8988T (cell line): Measurements from ENCODE around the gene SUV39H2.
"Not testable (repeated sequence)": the region's sequence is repeated elsewhere in the genome, so short reads cannot be mapped to it uniquely, and the experiment has no call there.

Experiments used
- DNase-seq: peaks from one replicate; pipeline ENCODE4 v3.0.0; 2011

The SUV39H2 gene

GRCh38 chr10:14876764-14877163, 1.9 kb upstream of the SUV39H2 start:
- DNase-seq, result no peak

GRCh38 chr10:14879124-14879927, 660 bp downstream of the SUV39H2 start:
- peak; percentile 41 for DNase-seq

- no peak for DNase-seq
Measured at GRCh38 chr10:14879928-14880193, 1.2 kb downstream of the SUV39H2 start.

GRCh38 chr10:14880229-14880628, 1.6 kb downstream of the SUV39H2 start:
- no peak for DNase-seq

- no peak for DNase-seq
Measured at GRCh38 chr10:14884082-14884481, 5.4 kb downstream of the SUV39H2 start.

- DNase-seq, result no peak
Measured at GRCh38 chr10:14889318-14889717, 10.7 kb downstream of the SUV39H2 start.

- DNase-seq, result no peak
Measured at GRCh38 chr10:14891151-14891550, 12.5 kb downstream of the SUV39H2 start.

- DNase-seq, result no peak
Measured at GRCh38 chr10:14904316-14904732, 25.7 kb downstream of the SUV39H2 start.

- DNase-seq, result no peak
Measured at GRCh38 chr10:14904864-14905263, 26.2 kb downstream of the SUV39H2 start.

GRCh38 chr10:14905890-14906289, 27.2 kb downstream of the SUV39H2 start:
- DNase-seq, result no peak

GRCh38 chr10:14906765-14907164, 28.1 kb downstream of the SUV39H2 start:
- no peak for DNase-seq

GRCh38 chr10:14907591-14907990, 28.9 kb downstream of the SUV39H2 start:
- DNase-seq, result not testable (repeated sequence)

- DNase-seq, result no peak
Measured at GRCh38 chr10:14909101-14909500, 30.4 kb downstream of the SUV39H2 start.

GRCh38 chr10:14910953-14911352, 32.3 kb downstream of the SUV39H2 start:
- DNase-seq, result no peak

- DNase-seq, result no peak
Measured at GRCh38 chr10:14911801-14912200, 33.1 kb downstream of the SUV39H2 start.

GRCh38 chr10:14916600-14916999, 37.9 kb downstream of the SUV39H2 start:
- no peak for DNase-seq

- DNase-seq, result no peak
Measured at GRCh38 chr10:14917827-14918226, 39.2 kb downstream of the SUV39H2 start.

- no peak for DNase-seq
Measured at GRCh38 chr10:14918964-14919363, 40.3 kb downstream of the SUV39H2 start.

GRCh38 chr10:14924013-14924412, 45.3 kb downstream of the SUV39H2 start:
- no peak for DNase-seq

- DNase-seq, result no peak
Measured at GRCh38 chr10:14925268-14925667, 46.6 kb downstream of the SUV39H2 start.

- DNase-seq, result no peak
Measured at GRCh38 chr10:14926061-14926470, 47.4 kb downstream of the SUV39H2 start.

- no peak for DNase-seq
Measured at GRCh38 chr10:14926722-14927416, 48.2 kb downstream of the SUV39H2 start.

GRCh38 chr10:14930610-14931009, 51.9 kb downstream of the SUV39H2 start:
- DNase-seq, result no peak

GRCh38 chr10:14936584-14936983, 57.9 kb downstream of the SUV39H2 start:
- DNase-seq, result no peak

GRCh38 chr10:14938971-14939370, 60.3 kb downstream of the SUV39H2 start:
- not testable (repeated sequence) for DNase-seq
